HEK293T (cell line): ENCODE measurements around the gene DNAH10.
A peak's percentile ranks its signal among the peaks of the same experiment; 100 is the strongest.

Experiments
- CTCF ChIA-PET: fragments of 350-600 bp; formaldehyde crosslinking; extraction: SDS; loops from one replicate; lab custom pipeline; 2021; ENCODE audit warnings: antibody characterized with exemption, inconsistent platforms; lab: Yijun Ruan, JAX
- POLR2A ChIA-PET: fragments of 350-600 bp; formaldehyde crosslinking; extraction: SDS; loops from one replicate; lab custom pipeline; 2020; ENCODE audit warnings: antibody characterized with exemption, inconsistent platforms; lab: Yijun Ruan, JAX
- DNase-seq: peaks from one replicate; pipeline ENCODE4 v3.0.0; 2012; ENCODE audit warnings: mixed read lengths; ENCODE audit errors: extremely low spot score
- ARNT ChIP-seq: fragments of 450-650 bp; IDR thresholded peaks from 2 replicates; pipeline ENCODE4 v1.6.1; 2017; ENCODE audit warnings: mild to moderate bottlenecking
- BHLHE40 ChIP-seq: fragments of 450-650 bp; IDR thresholded peaks from 2 replicates; pipeline ENCODE4 v1.6.1; 2016; ENCODE audit warnings: mild to moderate bottlenecking, moderate library complexity, borderline replicate concordance
- CTBP1 ChIP-seq: fragments of 450-650 bp; IDR thresholded peaks from 2 replicates; pipeline ENCODE4 v1.6.1; 2016; ENCODE audit warnings: borderline replicate concordance
- ELF4 ChIP-seq: fragments of 450-650 bp; IDR thresholded peaks from 2 replicates; pipeline ENCODE4 v1.6.1; 2017; ENCODE audit warnings: antibody characterized with exemption
- FOXA1 ChIP-seq: fragments of 450-650 bp; IDR thresholded peaks from 2 replicates; pipeline ENCODE4 v1.6.1; 2016; ENCODE audit warnings: mild to moderate bottlenecking
- FOXK2 ChIP-seq: fragments of 450-650 bp; IDR thresholded peaks from 2 replicates; pipeline ENCODE4 v1.6.1; 2016; ENCODE audit warnings: mild to moderate bottlenecking
- FOXM1 ChIP-seq: fragments of 450-650 bp; IDR thresholded peaks from 2 replicates; pipeline ENCODE4 v1.6.1; 2017; ENCODE audit warnings: mild to moderate bottlenecking, borderline replicate concordance
- HDGF ChIP-seq: fragments of 450-650 bp; IDR thresholded peaks from 2 replicates; pipeline ENCODE4 v1.6.1; 2017; ENCODE audit warnings: antibody characterized with exemption, borderline replicate concordance
- L3MBTL2 ChIP-seq: fragments of 450-650 bp; conservative IDR thresholded peaks from 2 replicates; pipeline ENCODE4 v1.6.1; 2016; ENCODE audit warnings: mild to moderate bottlenecking
- LEF1 ChIP-seq: fragments of 450-650 bp; IDR thresholded peaks from 2 replicates; pipeline ENCODE4 v1.6.1; 2017; ENCODE audit warnings: mild to moderate bottlenecking, borderline replicate concordance
- NFRKB ChIP-seq: fragments of 450-650 bp; IDR thresholded peaks from 2 replicates; pipeline ENCODE4 v1.6.1; 2016; ENCODE audit warnings: mild to moderate bottlenecking, moderate library complexity
- PKNOX1 ChIP-seq: fragments of 450-650 bp; IDR thresholded peaks from 2 replicates; pipeline ENCODE4 v1.6.1; 2016
- SP1 ChIP-seq: fragments of 450-650 bp; IDR thresholded peaks from 2 replicates; pipeline ENCODE4 v1.6.1; 2017
- SUZ12 ChIP-seq: fragments of 450-650 bp; IDR thresholded peaks from 2 replicates; pipeline ENCODE4 v1.6.1; 2016; ENCODE audit warnings: mild to moderate bottlenecking
- TARDBP ChIP-seq: fragments of 450-650 bp; IDR thresholded peaks from 2 replicates; pipeline ENCODE4 v1.6.1; 2016
- ZNF384 ChIP-seq: fragments of 450-650 bp; IDR thresholded peaks from 2 replicates; pipeline ENCODE4 v1.6.1; 2016

Gene DNAH10

DNA sequence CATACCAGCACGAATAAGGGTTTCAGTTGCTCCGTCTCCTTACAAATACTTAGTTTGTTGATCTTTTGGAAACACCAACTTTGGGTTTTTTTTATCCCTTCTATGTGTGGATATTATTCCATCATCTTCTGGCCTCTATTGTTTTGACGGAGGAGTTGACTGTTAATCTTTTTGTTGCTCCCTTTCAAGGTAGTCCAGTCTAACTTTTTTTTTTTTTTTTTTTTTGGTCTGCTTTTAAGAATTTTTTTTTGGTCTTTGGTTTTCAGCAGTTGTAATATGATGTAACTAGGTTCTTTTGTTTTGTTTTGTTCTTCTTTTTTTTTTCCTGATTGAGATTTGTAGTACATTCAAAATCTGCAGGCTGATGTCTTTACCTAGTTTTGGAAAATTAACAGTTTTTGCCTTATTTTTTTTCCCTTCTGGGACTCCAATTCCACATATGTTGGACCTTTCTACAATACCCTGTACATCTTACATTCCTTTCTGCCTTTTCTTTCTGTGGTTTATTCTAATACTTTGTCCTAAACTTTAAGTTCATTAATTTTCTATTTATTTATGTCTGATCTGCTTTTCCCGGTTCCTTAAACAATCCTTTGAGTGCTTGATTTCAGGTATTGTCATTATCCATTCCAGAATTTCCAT lies 54.9 kb downstream of the DNAH10 start:
- no peak for TF ChIP-seq FOXK2
- no peak for TF ChIP-seq L3MBTL2
- no peak for TF ChIP-seq NFRKB
- TF ChIP-seq ZNF384, result peak; percentile 58
- ChIA-PET POLR2A (no interaction called here), CTCF (no interaction called here)
- DNase-seq, result no peak

- POLR2A ChIA-PET, result no interaction called here
These were observed 60.7 kb downstream of the DNAH10 start for GRCh38 chr12:123822804-123823203.

DNA sequence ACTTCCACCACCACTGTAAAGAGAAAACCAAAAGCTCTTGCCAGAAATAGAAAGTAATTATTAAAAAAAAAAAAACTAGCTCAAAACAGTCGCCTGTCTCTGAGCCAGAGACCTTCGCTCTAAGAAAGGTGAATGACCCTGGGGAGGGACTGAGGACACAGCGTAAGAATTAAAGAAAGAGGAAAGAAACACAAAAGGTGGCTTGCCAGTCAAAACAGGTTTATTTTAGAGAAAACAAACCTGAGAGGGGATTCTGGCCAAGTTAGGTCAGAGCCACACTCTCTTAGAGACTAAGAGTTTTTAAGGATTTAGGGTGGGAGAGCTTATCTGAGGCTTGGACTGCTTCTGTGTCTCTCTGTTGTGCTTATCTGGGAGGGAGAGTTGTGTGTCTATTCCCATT lies 66.0 kb downstream of the DNAH10 start:
- ChIA-PET CTCF (no interaction called here), POLR2A (no interaction called here)
- no peak for DNase-seq
- TF ChIP-seq SUZ12 (no peak), LEF1 (no peak), ARNT (no peak), NFRKB (no peak), BHLHE40 (no peak), TARDBP (no peak), ZNF384 (no peak), SP1 (no peak)

More at GRCh38 chr12:123822804-123823203, 60.7 kb downstream of the DNAH10 start:
- TF ChIP-seq CTBP1 (no peak), NFRKB (no peak), BHLHE40 (no peak), L3MBTL2 (no peak), FOXA1 (no peak), ELF4 (no peak), FOXM1 (no peak), SP1 (no peak), PKNOX1 (no peak), ZNF384 (no peak), LEF1 (no peak), SUZ12 (no peak), HDGF (no peak), ARNT (no peak), TARDBP (no peak), FOXK2 (no peak)
- CTCF ChIA-PET, result no interaction called here
- no peak for DNase-seq

GRCh38 chr12:123828854-123829547 lies 66.9 kb downstream of the DNAH10 start:
- no peak for DNase-seq
- no peak for TF ChIP-seq BHLHE40
- TF ChIP-seq PKNOX1, result no peak
- TF ChIP-seq NFRKB, result no peak
- no peak for TF ChIP-seq LEF1
- no peak for TF ChIP-seq TARDBP
- TF ChIP-seq CTBP1, result no peak
- TF ChIP-seq ZNF384, result no peak
- TF ChIP-seq FOXK2, result no peak
- no peak for TF ChIP-seq SUZ12
- TF ChIP-seq FOXM1, result no peak
- TF ChIP-seq ARNT, result no peak
- CTCF ChIA-PET, result no interaction called here
- POLR2A ChIA-PET, result no interaction called here

DNA sequence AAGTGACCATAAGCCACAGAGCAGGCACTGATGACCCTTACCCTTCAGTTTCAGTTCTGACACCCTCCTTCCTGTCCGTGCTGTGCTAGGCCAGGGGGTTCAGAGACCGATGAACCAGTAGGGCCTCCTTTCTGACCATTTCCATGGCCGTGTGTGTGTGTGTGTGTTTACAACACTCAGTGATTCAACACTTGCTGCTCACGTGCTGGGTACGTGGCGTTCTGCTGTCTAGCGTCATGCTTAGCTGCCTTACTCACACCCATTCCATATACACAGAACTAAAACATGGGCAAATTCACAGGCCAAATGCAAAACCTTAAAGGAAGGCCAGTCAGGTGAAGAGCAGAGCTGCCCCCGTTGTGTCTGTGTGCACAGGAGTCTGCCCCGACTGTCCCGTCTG lies 67.5 kb downstream of the DNAH10 start:
- TF ChIP-seq CTBP1 (no peak), TARDBP (no peak), NFRKB (no peak)
- no peak for DNase-seq
- ChIA-PET POLR2A (no interaction called here), CTCF (interaction anchor here (0.9 kb wide), 1 partner anchor 9 kb away, joined by 3 read pairs; no protein-coding TSS in a partner anchor)

DNA sequence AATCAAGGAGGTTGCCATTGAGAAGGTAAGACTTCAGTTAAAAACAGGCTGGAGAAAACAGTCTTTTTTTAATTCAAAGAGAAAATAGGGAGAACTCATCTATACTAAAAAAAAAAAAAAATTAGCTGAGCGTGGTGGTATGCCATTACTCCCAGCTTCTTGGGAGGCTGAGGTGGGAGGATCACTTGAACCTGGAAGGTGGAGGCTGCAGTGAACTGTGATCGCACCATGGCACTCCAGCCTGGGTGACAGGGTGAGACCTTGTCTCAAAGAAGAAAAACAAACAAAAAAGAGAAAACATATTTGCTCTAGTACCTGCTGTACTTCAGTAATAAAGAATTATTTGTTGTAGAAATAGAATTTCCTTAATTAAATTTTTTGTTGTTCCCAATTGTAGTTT lies 68.6 kb downstream of the DNAH10 start:
- ChIA-PET CTCF (interaction anchor here (0.9 kb wide), 1 partner anchor 8 kb away, joined by 3 read pairs; no protein-coding TSS in a partner anchor), POLR2A (no interaction called here)
- DNase-seq, result no peak
- TF ChIP-seq LEF1, result no peak
- TF ChIP-seq ELF4, result no peak
- no peak for TF ChIP-seq CTBP1
- TF ChIP-seq L3MBTL2, result no peak
- TF ChIP-seq SP1, result no peak
- no peak for TF ChIP-seq ARNT
- no peak for TF ChIP-seq ZNF384
- no peak for TF ChIP-seq FOXA1
- TF ChIP-seq HDGF, result no peak

DNA sequence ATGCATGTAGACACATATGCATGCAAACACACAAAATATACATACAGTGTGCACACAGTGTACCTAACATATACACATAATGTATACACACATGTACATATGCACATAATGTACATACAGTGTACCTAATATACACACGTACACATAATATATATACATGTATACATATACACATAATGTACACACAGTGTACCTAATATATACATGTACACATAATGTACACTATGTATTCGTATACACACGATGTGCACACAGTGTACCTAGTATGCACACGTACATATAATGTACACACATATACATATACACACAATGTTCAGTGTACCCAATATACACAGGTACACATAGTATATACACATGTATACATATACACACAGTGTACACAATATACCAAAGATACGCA lies 70.0 kb downstream of the DNAH10 start:
- TF ChIP-seq SP1, result no peak
- no peak for TF ChIP-seq FOXM1
- TF ChIP-seq HDGF, result no peak
- TF ChIP-seq ELF4, result no peak
- TF ChIP-seq CTBP1, result no peak
- TF ChIP-seq L3MBTL2, result no peak
- TF ChIP-seq FOXK2, result no peak
- no peak for TF ChIP-seq ARNT
- no peak for TF ChIP-seq FOXA1
- no peak for TF ChIP-seq ZNF384
- TF ChIP-seq PKNOX1, result no peak
- TF ChIP-seq TARDBP, result no peak
- TF ChIP-seq LEF1, result no peak
- no peak for TF ChIP-seq BHLHE40
- no peak for TF ChIP-seq SUZ12
- POLR2A ChIA-PET, result no interaction called here
- CTCF ChIA-PET, result no interaction called here
- no peak for DNase-seq
